HCT116 (cell line): ENCODE data around the gene TUSC1. TPM values are rescaled to one million over a fixed set of nuclear protein-coding genes. Genes with fewer than 3 reads are reported as not detected.

Source experiments
- ATAC-seq: fragments of 200-7000 bp; cut with Tn5 transposase; 2 replicates; pipeline ENCODE4 v1.9.1; 2020; ENCODE audit warnings: mild to moderate bottlenecking, moderate library complexity
- BruUV-seq: library from RNA; stranded (reverse); fragments of 400-500 nt; replicated peaks from 2 replicates; lab custom pipeline; 2021; lab: Mats Ljungman, UMichigan
- CTCF ChIA-PET: fragments of 300-600 bp; sonication (Branson Sonifier 250); formaldehyde crosslinking; loops from one replicate; lab custom pipeline; 2021; ENCODE audit warnings: antibody characterized with exemption; lab: Charles Lee
- POLR2A ChIA-PET: fragments of 300-600, 350-600 bp; sonication (Branson Sonifier 250); formaldehyde crosslinking; loops from one replicate; lab custom pipeline; 2021; ENCODE audit warnings: antibody characterized with exemption; lab: Charles Lee
- RAD21 ChIA-PET, 2 experiments: fragments of 300-600 bp; sonication (Branson Sonifier 250); formaldehyde crosslinking; loops; one replicate each; lab custom pipeline; 2023; ENCODE audit warnings: low total read pairs in 2 of 2; ENCODE audit not compliant: uncharacterized antibody in 2 of 2, unreplicated experiment in 2 of 2, low non-redundant PET in 1 of 2; lab: Charles Lee
- DNase-seq: peaks from one replicate; pipeline ENCODE4 v3.0.0-alpha.2; 2010; ENCODE audit warnings: low read depth, low spot score
- H2AFZ ChIP-seq: fragments of 200-600 bp; shearing (Covaris generic), sonication (generic); 2 replicates; pipeline ENCODE4 v1.6.1; 2017; ENCODE audit warnings: low read depth, mixed run types, mixed read lengths, antibody characterized with exemption, low read length; ENCODE audit not compliant: poor library complexity, severe bottlenecking
- H3K27ac ChIP-seq: 2 replicates; pipeline ENCODE4 v1.5.1; 2012; ENCODE audit warnings: low read depth, low read length
- H3K27me3 ChIP-seq: fragments of 200-600 bp; sonication (generic); 2 replicates; pipeline ENCODE4 v1.6.1; 2016; ENCODE audit warnings: mixed run types, low read length, mixed read lengths; ENCODE audit not compliant: insufficient read depth
- H3K36me3 ChIP-seq, 2 experiments: fragments of 200-500 bp in 1 of 2; fragments of 200-600 bp in 1 of 2; sonication (Bioruptor generic) in 1 of 2; sonication (generic) in 1 of 2; 2 replicates each; pipeline versions ENCODE4 v1.5.1 to v1.6.1; 2014 to 2016; ENCODE audit warnings: low read length in 2 of 2, inconsistent platforms in 1 of 2, mixed read lengths in 1 of 2, mixed run types in 1 of 2; ENCODE audit not compliant: insufficient read depth in 2 of 2, control insufficient read depth in 1 of 2
- H3K4me1 ChIP-seq, 2 experiments: fragments of 200-600 bp in 1 of 2; sonication (generic) in 1 of 2; 2 replicates each; pipeline versions ENCODE4 v1.5.1 to v1.6.1; 2012 to 2017; ENCODE audit warnings: low read length in 2 of 2, inconsistent platforms in 1 of 2, mild to moderate bottlenecking in 1 of 2, mixed read lengths in 1 of 2, mixed run types in 1 of 2, moderate library complexity in 1 of 2; ENCODE audit not compliant: insufficient read depth in 2 of 2, control insufficient read depth in 1 of 2
- H3K4me2 ChIP-seq: fragments of 200-600 bp; sonication (generic); 2 replicates; pipeline ENCODE4 v1.6.1; 2017; ENCODE audit warnings: mixed run types, low read length, mixed read lengths
- H3K4me3 ChIP-seq, 2 experiments: fragments of 200-600 bp in 1 of 2; sonication (generic) in 1 of 2; replicated peaks in 1 of 2; 2 replicates each; pipeline ENCODE4 v1.5.1; 2011 to 2016; ENCODE audit warnings: low read length in 2 of 2, control low read depth in 1 of 2, low read depth in 1 of 2, mild to moderate bottlenecking in 1 of 2, mixed read lengths in 1 of 2, mixed run types in 1 of 2
- H3K79me2 ChIP-seq: fragments of 200-600 bp; sonication (generic); 2 replicates; pipeline ENCODE4 v1.6.1; 2017; ENCODE audit warnings: mild to moderate bottlenecking, mixed run types, low read length, moderate library complexity, mixed read lengths; ENCODE audit not compliant: insufficient read depth
- H3K9ac ChIP-seq: fragments of 200-600 bp; sonication (generic); 2 replicates; pipeline ENCODE4 v1.6.1; 2016; ENCODE audit warnings: low read length, mixed read lengths
- H3K9me2 ChIP-seq: fragments of 200-600 bp; sonication (generic), shearing (Covaris generic); 2 replicates; pipeline ENCODE4 v1.6.1; 2017; ENCODE audit warnings: mixed run types, mild to moderate bottlenecking, moderate library complexity; ENCODE audit not compliant: insufficient read depth
- H3K9me3 ChIP-seq, 2 experiments: fragments of 200-500 bp in 1 of 2; fragments of 200-600 bp in 1 of 2; sonication (Bioruptor generic) in 1 of 2; sonication (generic) in 1 of 2; 2 replicates each; pipeline ENCODE4 v1.6.1; 2014 to 2017; ENCODE audit warnings: low read length in 2 of 2, mixed read lengths in 2 of 2, inconsistent platforms in 1 of 2, low read depth in 1 of 2, mild to moderate bottlenecking in 1 of 2, mixed run types in 1 of 2, moderate library complexity in 1 of 2; ENCODE audit not compliant: control insufficient read depth in 1 of 2, insufficient read depth in 1 of 2
- H4K20me1 ChIP-seq: fragments of 200-600 bp; sonication (generic), shearing (Covaris generic); 2 replicates; pipeline ENCODE4 v1.6.1; 2017; ENCODE audit warnings: mixed run types, mild to moderate bottlenecking, moderate library complexity; ENCODE audit not compliant: insufficient read depth
- CBX3 ChIP-seq: IDR thresholded peaks from 2 replicates; pipeline ENCODE4 v1.6.1; 2012; ENCODE audit warnings: low read depth
- CEBPB ChIP-seq: IDR thresholded peaks from 2 replicates; pipeline ENCODE4 v1.6.1; 2012; ENCODE audit warnings: low read depth
- CTCF ChIP-seq, 3 experiments: fragments of 200-600 bp in 1 of 3; sonication (generic) in 1 of 3; IDR thresholded peaks in 2 of 3; conservative IDR thresholded peaks in 1 of 3; 2 replicates each; pipeline ENCODE4 v1.5.1; 2012 to 2017; ENCODE audit warnings: low read depth in 2 of 3, low read length in 2 of 3, antibody characterized with exemption in 1 of 3, borderline replicate concordance in 1 of 3, control low read depth in 1 of 3, mild to moderate bottlenecking in 1 of 3, mixed read lengths in 1 of 3, mixed run types in 1 of 3, moderate library complexity in 1 of 3; ENCODE audit not compliant: insufficient read depth in 1 of 3
- EGR1 ChIP-seq: IDR thresholded peaks from 2 replicates; pipeline ENCODE4 v1.6.1; 2012; ENCODE audit warnings: low read depth
- EZH2phosphoT487 ChIP-seq: fragments of 200-600 bp; IDR thresholded peaks from 2 replicates; pipeline ENCODE4 v1.6.1; 2018; ENCODE audit warnings: antibody characterized with exemption, borderline replicate concordance
- JUND ChIP-seq: IDR thresholded peaks from 2 replicates; pipeline ENCODE4 v1.6.1; 2012
- MAX ChIP-seq: IDR thresholded peaks from 2 replicates; pipeline ENCODE4 v1.6.1; 2012
- POLR2A ChIP-seq: IDR thresholded peaks from 2 replicates; pipeline ENCODE4 v1.7.0; 2011; ENCODE audit warnings: borderline replicate concordance; ENCODE audit not compliant: insufficient read depth, insufficient read length; ENCODE audit errors: extremely low read depth
- RAD21 ChIP-seq: IDR thresholded peaks from 2 replicates; pipeline ENCODE4 v1.6.1; 2012; ENCODE audit warnings: low read depth, mild to moderate bottlenecking
- REST ChIP-seq: IDR thresholded peaks from 2 replicates; pipeline ENCODE4 v1.6.1; 2012; ENCODE audit warnings: low read depth
- SRF ChIP-seq: IDR thresholded peaks from 2 replicates; pipeline ENCODE4 v1.6.1; 2012; ENCODE audit warnings: low read depth
- ZBTB33 ChIP-seq: IDR thresholded peaks from 2 replicates; pipeline ENCODE4 v1.6.1; 2011; ENCODE audit warnings: mild to moderate bottlenecking, low read length, moderate library complexity; ENCODE audit not compliant: insufficient replicate concordance; ENCODE audit errors: extremely low read depth
- ZNF274 ChIP-seq: fragments of 200-500 bp; sonication (Bioruptor generic); IDR thresholded peaks from 2 replicates; pipeline ENCODE4 v1.6.1; 2014; ENCODE audit warnings: mild to moderate bottlenecking, low read depth, low read length, inconsistent platforms
- intact Hi-C: fragments of 100-400 bp; cut with micrococcal nuclease; formaldehyde crosslinking; loops from 2 replicates; pipeline ENCODE4 v1.10.0; 2022
- total RNA-seq: library from RNA; stranded (reverse); gene quantifications from one replicate; pipeline ENCODE4 v1.2.1, GENCODE V29; 2021; ENCODE audit not compliant: unreplicated experiment

The TUSC1 gene
- total RNA-seq, 1 experiment from 2014 or later = not detected

- Histone ChIP-seq H2AFZ (no peak overlapping the region), H3K9me3 (peaks cover 12 to 27% of the 10 kb centered on the region in 2 experiments; a peak in 2 of 4 replicates), H3K9me2 (no peaks in the 10 kb centered on the region), H4K20me1 (no peaks in the 10 kb centered on the region), H3K4me1 (no peaks in the 10 kb centered on the region), H3K4me2 (no peak overlapping the region), H3K36me3 (no peaks in the 10 kb centered on the region), H3K79me2 (no peaks in the 10 kb centered on the region), H3K27ac (no peak overlapping the region), H3K27me3 (no peaks in the 10 kb centered on the region), H3K4me3 (no peak overlapping the region), H3K9ac (no peak overlapping the region)
- no TSS peak for BruUV-seq
- TF ChIP-seq MAX (no peak), EZH2phosphoT487 (no peak), EGR1 (no peak), ZNF274 (no peak), POLR2A (no peak), REST (no peak), JUND (no peak), ZBTB33 (no peak), CBX3 (no peak), CEBPB (no peak), CTCF (IDR thresholded peaks at IDR 0.05 in 2 of 3, conservative IDR thresholded peaks at IDR 0.05 in 1 of 3; ENCODE audit: borderline replicate concordance in 1 of 3, insufficient read depth in 1 of 3, low read depth in 2 of 3, low read length in 2 of 3) (no peak), RAD21 (no peak), SRF (no peak)
- intact Hi-C loops = no loop called here
- ChIA-PET POLR2A (no interaction called here), RAD21 (no interaction called here), CTCF (no interaction called here)
- no peak for ATAC-seq
- no peak for DNase-seq
Measured at GRCh38 chr9:25726871-25727410, 48.7 kb upstream of the TUSC1 start.
